ENCODE measurements around the gene SNAP47.

GRCh38 chr1:227777156-227777555 lies 41.9 kb downstream of the SNAP47 start:
- TF ChIP-seq, protein P1, sequence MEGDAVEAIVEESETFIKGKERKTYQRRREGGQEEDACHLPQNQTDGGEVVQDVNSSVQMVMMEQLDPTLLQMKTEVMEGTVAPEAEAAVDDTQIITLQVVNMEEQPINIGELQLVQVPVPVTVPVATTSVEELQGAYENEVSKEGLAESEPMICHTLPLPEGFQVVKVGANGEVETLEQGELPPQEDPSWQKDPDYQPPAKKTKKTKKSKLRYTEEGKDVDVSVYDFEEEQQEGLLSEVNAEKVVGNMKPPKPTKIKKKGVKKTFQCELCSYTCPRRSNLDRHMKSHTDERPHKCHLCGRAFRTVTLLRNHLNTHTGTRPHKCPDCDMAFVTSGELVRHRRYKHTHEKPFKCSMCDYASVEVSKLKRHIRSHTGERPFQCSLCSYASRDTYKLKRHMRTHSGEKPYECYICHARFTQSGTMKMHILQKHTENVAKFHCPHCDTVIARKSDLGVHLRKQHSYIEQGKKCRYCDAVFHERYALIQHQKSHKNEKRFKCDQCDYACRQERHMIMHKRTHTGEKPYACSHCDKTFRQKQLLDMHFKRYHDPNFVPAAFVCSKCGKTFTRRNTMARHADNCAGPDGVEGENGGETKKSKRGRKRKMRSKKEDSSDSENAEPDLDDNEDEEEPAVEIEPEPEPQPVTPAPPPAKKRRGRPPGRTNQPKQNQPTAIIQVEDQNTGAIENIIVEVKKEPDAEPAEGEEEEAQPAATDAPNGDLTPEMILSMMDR (IDR thresholded peaks at IDR 0.05), result no peak
- no peak for TF ChIP-seq POLR2A (IDR thresholded peaks at IDR 0.05)
